Mononuclear cell (primary cell): ENCODE data around the gene SCUBE3. TPM values are rescaled to one million over a fixed set of nuclear protein-coding genes. Genes with fewer than 3 reads are reported as not detected.

ENCODE experiments used
- H3K27me3 ChIP-seq: 2 replicates; pipeline ENCODE4 v1.6.0; 2011; ENCODE audit warnings: low read length, control low read depth; ENCODE audit not compliant: insufficient read depth
- H3K4me1 ChIP-seq: 2 replicates; pipeline ENCODE4 v1.5.1; 2011; ENCODE audit warnings: mild to moderate bottlenecking, low read length, control low read depth; ENCODE audit not compliant: insufficient read depth
- H3K4me3 ChIP-seq: 2 replicates; pipeline ENCODE4 v1.5.1; 2011; ENCODE audit warnings: mild to moderate bottlenecking, low read length, moderate library complexity
- H3K9me3 ChIP-seq: 2 replicates; pipeline ENCODE4 v1.5.1; 2011; ENCODE audit warnings: low read depth, mild to moderate bottlenecking, control low read depth, low read length
- total RNA-seq: library from RNA; depleted of rRNA; stranded (reverse); fragments of >200 nt; gene quantifications from one replicate; pipeline ENCODE4 v1.2.3, GENCODE V29; 2012

Gene SCUBE3
- total RNA-seq, 1 donor, result not detected

DNA sequence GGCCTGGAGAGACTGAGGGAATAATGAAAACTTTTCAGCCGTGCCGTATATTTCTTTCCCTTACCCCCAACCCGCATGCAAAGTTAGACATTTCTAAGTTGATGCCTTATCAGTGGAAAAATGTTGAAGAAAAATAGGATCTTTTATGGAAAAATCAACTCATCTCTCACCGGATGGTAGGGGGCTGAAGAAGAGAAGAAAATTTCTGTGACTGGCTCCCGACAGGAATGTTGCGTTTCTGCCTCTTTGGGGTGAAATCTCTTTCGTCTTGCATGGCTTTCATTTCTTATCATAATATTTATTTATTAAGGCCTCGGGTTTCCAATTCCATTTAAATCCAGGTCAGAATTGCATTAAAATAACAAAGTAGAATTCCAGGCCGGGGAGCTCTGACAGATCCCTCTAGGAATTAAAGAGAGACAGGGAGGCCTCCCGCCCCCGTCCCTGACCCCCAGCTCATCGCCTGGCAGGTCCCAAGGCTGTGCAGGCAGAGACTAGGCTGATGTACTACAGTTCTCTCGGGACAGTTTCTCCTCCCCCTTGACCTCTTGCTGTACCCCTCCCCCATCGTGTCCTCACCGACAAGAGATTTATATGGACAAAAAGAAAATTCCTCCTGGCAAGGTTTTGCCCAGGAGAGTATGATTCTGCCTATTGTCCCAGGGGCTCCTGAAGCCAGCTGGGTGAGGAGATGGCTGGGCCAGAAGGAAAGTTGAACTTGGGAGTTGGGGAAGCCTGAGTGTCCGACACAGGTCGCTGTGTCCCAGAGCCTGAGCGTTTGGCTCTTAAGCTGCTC lies 1.3 kb downstream of the SCUBE3 start:
- Histone ChIP-seq H3K27me3 (peaks cover 52% of the 10 kb centered on the region), H3K9me3 (no peaks in the 10 kb centered on the region), H3K4me3 (no peak overlapping the region)

DNA sequence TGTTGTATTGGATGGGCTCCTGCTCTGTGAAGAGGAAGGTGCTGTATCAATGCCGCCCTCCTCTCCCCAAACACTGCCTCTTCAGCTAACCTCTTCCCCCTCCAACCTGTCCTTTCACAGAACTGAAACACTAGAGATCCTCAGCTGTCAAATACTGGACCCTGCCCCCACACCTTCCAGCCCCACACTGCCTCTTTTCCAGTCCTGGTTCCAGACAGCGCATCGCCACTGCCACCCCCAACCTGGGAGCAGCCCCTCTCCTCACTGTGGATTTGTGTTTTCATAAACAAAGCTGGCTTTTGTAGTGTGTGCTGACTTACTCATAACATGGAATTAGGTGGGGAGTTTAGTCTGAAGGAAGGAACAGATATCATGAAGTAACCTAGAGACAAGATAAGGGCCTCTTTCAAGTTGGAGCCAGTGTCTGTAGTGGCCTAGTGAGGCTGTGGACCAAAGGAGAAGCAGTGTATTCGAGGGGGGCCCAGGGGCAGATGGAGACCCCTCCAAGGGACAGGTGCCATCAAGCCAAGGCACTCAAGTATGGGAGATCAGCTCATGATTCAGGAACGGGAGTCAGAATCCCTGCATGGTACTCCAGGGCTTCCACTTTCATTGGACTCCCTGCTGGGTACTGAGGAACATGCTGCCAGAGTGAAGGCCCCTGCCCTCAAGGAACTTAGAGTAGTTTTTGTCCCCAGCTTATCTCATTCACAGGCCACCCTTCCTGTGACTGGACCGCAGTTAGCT lies 2.1 kb downstream of the SCUBE3 start:
- Histone ChIP-seq H3K4me1 (peaks cover 14% of the 10 kb centered on the region), H3K27me3 (peaks cover 54% of the 10 kb centered on the region)

More for the DNA sequence above, 1.3 kb downstream of the SCUBE3 start:
- H3K4me1 ChIP-seq, result peaks cover 14% of the 10 kb centered on the region

DNA sequence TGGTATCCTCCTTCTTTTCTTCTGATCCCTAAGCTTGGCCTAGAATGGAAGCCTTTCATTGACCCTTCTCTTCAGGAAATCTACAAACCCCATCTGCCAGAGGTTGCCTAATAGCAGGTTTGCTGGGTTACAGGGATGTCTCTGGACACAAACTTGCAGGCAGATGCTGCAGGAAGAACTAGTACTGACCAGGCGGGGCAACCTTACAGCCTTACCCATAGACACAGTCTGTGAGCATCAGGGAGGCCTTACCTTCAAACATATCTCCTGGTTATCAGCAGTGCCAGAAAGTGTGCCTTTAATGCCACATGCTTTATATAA lies 2.6 kb downstream of the SCUBE3 start:
- Histone ChIP-seq H3K4me3 (no peak overlapping the region), H3K4me1 (peaks cover 14% of the 10 kb centered on the region), H3K27me3 (peaks cover 52% of the 10 kb centered on the region), H3K9me3 (no peaks in the 10 kb centered on the region)

More for the DNA sequence above, 2.1 kb downstream of the SCUBE3 start:
- Histone ChIP-seq H3K9me3 (no peaks in the 10 kb centered on the region), H3K4me3 (no peak overlapping the region)

DNA sequence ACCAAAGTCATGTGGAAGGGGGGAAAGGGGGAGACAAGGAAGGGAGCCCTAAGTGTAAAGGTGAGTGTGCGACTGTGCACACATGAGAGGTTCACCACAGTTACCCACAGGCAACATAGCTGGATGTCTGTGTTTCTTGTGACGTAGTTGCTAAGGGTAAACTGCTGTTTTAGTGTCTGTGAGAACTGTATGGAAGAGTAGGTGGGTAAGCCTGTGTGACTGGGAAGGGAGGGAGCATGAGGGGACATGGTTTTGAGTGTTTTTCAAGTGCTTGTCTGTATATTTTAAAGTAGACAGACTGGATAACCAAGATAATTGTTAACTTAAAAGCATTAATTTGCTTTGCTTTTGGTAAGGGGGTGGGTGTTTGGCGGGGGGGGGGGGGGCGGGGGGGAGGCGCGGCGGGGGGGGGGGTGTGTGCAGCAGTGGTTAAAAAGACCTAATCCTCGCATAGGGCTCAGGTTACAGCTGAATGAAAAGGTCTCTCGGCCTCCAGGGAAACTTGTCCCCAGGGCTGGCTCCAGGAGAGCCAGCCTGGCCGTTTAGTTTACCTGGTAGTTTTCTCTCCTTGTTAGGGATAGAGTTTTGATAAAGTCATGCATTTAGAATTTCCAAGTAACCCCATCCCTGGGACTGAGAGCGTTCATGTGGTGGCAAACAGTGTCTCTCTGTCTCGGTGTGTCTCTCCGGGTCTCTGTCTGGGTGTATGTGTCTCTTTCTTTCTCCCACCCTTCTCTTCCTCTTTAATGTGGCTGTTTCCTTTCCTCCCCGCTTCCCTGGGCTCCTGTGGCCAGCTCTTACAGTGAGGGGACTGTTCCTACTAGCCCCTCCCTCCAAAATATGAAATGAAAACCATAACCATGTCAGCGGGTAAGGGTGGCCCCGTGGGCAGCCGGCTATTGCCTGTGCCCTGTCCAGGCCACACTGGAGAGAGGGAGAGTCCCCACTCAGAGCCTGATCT lies 3.4 kb downstream of the SCUBE3 start:
- H3K9me3 ChIP-seq, result no peaks in the 10 kb centered on the region
- peaks cover 45% of the 10 kb centered on the region for H3K27me3 ChIP-seq
- H3K4me3 ChIP-seq, result no peak overlapping the region
- H3K4me1 ChIP-seq, result peaks cover 14% of the 10 kb centered on the region

DNA sequence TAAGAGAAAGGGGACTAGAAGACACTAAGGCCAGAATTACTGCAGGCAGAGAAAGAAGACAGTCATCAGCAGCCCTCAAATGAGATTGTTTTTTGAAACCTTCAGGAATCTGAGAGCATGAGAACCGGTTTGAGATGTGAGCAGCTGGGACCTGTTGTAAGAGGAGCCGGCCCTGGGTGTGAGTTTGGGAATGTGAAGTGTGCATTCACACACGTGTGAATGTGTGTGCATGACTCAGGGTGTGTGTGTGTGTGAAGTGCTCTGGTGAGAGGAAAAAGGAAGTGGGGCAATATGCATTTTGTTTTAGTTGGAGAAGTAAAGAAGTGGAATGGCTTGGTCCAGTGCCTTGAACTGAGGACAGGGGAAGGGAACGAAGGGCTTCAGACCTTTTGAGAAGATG lies 4.3 kb downstream of the SCUBE3 start:
- Histone ChIP-seq H3K4me3 (no peak overlapping the region), H3K27me3 (peaks cover 36% of the 10 kb centered on the region)

DNA sequence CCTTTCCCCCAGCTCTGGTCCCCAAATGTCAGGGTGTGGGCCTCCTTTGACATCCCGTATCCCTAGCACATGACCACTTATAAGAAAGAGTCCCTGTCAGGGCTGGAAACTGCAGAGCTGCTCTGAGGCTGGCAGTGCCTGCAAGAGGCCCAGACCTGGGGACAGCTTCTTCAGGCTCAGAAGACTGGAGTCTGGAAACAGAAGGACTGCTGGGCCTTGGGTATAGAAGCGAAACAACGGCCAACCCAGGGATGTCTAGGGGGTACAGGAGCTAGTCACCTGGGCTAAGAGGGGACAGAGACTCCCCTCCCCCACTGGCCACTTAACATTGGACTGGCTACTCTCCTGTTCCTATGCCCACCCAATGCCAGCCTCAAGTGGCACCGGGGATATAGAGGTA lies 4.7 kb downstream of the SCUBE3 start:
- H3K9me3 ChIP-seq, result no peaks in the 10 kb centered on the region
- H3K4me3 ChIP-seq, result no peak overlapping the region
- H3K27me3 ChIP-seq, result peaks cover 31% of the 10 kb centered on the region
- peaks cover 11% of the 10 kb centered on the region for H3K4me1 ChIP-seq

More for the DNA sequence above, 4.3 kb downstream of the SCUBE3 start:
- peaks cover 14% of the 10 kb centered on the region for H3K4me1 ChIP-seq
- no peaks in the 10 kb centered on the region for H3K9me3 ChIP-seq

DNA sequence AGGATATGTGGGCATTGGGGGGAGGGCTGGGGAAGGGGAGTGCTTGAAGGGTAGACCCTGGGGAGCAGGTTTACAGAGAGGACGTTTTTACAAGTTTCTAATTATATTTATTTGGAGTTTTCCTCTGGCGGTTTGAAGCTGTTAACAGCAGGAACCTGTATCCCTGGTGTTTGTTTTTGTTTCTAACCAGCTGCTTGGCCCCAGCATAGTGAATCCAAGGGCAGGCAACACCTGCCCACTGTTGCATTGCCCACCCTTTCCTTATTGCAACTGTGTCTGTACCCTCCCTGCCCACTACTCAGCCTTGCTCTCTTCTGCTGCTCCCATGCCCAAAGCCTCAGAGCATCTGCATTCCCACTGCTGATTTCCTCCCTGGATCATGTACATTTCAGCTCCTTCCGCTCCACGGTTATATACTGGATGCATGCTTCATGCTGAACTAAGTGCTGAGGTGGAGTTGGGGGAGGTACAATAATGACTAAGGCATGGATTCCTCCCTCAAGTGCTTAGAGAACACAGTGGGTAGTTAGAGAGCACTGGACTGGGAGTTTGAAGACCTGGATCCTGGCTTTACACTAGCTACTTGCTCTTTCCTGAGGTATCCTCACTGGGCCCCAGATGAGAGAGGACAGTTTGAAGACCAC lies 6.0 kb downstream of the SCUBE3 start:
- no peaks in the 10 kb centered on the region for H3K4me1 ChIP-seq
- no peak overlapping the region for H3K4me3 ChIP-seq
- H3K9me3 ChIP-seq, result no peaks in the 10 kb centered on the region
- peaks cover 23% of the 10 kb centered on the region for H3K27me3 ChIP-seq

DNA sequence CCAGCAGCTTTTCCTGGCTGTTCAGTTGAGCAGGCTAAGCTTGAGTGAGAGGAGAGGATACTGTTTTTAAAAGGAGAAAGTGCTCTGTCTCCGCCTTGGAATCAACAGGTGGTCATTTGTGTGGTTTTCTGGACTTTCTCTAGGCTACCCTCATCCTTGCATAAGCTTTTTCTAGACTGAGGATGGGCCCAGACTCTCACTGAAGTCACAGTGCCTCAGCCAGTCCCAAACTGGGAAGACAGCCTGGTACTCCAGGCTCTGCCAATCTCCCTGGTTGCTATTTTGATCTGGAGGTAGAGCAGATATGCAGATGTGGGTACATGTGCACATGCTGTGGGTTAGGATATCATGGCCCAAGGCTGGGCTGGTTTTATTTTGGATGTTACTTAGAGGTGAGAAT lies 7.0 kb downstream of the SCUBE3 start:
- Histone ChIP-seq H3K4me3 (no peak overlapping the region), H3K4me1 (no peaks in the 10 kb centered on the region), H3K27me3 (peaks cover 14% of the 10 kb centered on the region)

DNA sequence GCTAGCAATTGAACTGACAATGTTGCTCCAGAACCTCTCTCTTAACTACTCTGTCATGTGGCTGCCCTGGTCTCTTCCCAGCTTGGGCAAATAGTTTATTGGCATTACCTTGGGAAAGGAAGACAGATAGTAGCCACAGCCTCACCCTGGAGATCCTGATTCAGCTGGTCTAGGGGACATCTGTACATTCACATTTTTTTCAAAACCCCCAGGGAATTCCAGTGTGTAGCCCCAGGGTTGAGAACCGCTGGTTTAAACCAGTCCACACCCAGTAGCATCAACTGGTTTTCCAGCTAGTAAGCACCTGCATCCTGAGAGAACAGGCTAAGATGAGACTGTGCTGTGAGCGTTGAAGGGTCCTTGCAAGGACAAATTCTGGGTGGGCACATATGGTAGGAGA lies 9.6 kb downstream of the SCUBE3 start:
- H3K9me3 ChIP-seq, result no peaks in the 10 kb centered on the region

More for the DNA sequence above, 7.0 kb downstream of the SCUBE3 start:
- H3K9me3 ChIP-seq, result no peaks in the 10 kb centered on the region

DNA sequence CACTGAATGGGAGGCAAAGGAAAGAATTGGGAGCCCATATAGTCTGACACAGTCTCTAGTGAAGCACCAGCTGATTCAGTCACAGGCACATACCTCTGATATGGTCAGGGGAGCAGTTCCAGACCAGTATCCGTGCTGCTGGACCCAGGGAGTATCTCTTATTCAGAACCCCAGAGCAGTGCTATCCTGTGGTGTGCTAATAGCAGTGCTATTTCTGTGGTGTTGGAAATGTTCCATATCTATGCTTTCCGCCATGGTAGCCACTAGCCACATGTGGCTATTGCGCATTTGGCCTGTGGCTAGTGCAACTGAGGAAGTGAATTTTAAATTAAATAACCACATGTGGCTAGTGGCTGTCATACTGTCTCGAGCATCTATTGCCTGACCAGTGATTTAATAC lies 11.0 kb downstream of the SCUBE3 start:
- Histone ChIP-seq H3K27me3 (peaks cover 3% of the 10 kb centered on the region), H3K4me3 (no peak overlapping the region), H3K4me1 (no peaks in the 10 kb centered on the region), H3K9me3 (no peaks in the 10 kb centered on the region)

More for the DNA sequence above, 9.6 kb downstream of the SCUBE3 start:
- H3K4me3 ChIP-seq, result no peak overlapping the region
- peaks cover 3% of the 10 kb centered on the region for H3K27me3 ChIP-seq
- H3K4me1 ChIP-seq, result no peaks in the 10 kb centered on the region

DNA sequence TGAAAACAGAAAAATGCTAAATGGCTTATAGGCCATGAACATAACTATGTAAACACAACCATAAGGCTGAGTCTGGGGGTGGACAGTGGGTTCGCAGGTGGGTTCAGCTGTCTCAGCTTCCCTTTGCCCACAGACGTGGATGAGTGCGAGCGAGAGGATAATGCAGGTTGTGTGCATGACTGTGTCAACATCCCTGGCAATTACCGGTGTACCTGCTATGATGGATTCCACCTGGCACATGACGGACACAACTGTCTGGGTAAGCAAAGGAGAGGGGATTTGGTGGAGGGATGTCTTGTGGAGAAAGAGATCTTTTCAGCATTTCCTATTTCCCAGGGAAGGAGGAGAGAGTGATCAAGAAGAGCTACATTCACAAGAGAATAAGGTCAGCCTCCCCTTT lies 14.7 kb downstream of the SCUBE3 start:
- Histone ChIP-seq H3K9me3 (no peaks in the 10 kb centered on the region), H3K4me1 (no peaks in the 10 kb centered on the region), H3K4me3 (no peak overlapping the region), H3K27me3 (no peaks in the 10 kb centered on the region)

DNA sequence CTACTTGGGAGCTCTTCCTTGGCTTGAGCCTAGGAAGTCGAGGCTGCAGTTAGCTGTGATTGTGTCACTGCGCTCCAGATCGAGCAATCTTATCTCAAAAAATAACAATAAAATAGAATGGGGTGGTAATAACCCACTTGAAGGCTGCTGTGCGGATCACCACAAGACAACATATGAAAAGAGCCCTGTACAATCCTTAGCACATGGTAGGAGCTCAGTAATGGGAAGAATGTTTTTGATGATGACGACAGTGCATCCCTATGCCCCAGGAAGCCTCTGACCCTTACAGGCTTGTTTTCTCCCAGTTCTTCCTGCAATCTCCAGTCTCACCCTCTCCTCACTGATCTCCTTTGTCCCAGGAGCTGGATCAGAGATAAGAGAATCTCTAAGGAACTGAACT lies 15.5 kb downstream of the SCUBE3 start:
- no peaks in the 10 kb centered on the region for H3K27me3 ChIP-seq
- H3K4me3 ChIP-seq, result no peak overlapping the region
- H3K4me1 ChIP-seq, result no peaks in the 10 kb centered on the region
- H3K9me3 ChIP-seq, result no peaks in the 10 kb centered on the region

DNA sequence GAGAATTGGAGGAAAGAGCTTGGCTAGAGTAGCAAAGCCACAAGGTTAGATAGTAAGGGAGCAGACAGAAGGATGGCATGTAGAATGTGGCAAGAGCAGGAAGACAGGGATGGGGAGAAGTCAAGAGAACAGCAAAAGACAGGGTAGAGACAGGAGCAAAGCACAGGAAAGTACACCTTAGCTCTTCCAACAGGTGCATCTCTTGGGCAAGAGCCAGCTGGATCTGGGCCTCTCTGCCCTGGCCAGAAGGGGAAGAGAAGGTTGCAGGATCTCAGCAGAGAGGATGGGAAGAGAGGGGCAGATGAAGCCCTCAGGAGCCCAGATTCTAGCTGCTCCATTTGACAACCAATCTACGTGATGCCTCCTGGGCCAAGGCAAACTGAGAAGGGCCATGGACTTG lies 16.7 kb downstream of the SCUBE3 start:
- Histone ChIP-seq H3K4me1 (no peaks in the 10 kb centered on the region), H3K4me3 (no peak overlapping the region), H3K27me3 (no peaks in the 10 kb centered on the region), H3K9me3 (no peaks in the 10 kb centered on the region)

DNA sequence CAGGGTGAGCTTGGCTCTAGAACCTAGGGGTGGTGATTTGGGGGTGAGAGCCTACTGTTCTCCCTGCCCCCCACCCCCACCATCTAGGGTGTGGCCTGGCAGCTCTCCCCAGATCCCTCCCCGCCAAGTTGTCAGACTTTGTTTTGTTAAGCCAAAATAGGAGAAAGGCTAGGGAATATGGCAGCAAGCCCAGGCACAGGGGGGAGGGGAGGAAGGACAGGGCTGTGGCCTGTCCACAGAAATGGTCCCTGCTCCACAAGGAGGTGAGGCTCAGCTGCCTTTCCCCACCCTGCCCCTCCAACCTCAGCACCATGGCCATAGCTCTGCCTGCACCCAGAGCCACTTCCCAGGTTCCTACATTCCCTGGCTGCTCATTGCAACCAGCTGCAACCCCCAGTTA lies 17.2 kb downstream of the SCUBE3 start:
- no peaks in the 10 kb centered on the region for H3K27me3 ChIP-seq
- no peaks in the 10 kb centered on the region for H3K9me3 ChIP-seq
- no peak overlapping the region for H3K4me3 ChIP-seq
- H3K4me1 ChIP-seq, result no peaks in the 10 kb centered on the region
